Cortex of kidney (tissue), 1 donor: ENCODE results near the gene SH3GL1.

Source experiments
- DNase-seq: peaks from one replicate; lab custom pipeline; 2025; lab: John Stamatoyannopoulos, UW

The SH3GL1 gene

DNA sequence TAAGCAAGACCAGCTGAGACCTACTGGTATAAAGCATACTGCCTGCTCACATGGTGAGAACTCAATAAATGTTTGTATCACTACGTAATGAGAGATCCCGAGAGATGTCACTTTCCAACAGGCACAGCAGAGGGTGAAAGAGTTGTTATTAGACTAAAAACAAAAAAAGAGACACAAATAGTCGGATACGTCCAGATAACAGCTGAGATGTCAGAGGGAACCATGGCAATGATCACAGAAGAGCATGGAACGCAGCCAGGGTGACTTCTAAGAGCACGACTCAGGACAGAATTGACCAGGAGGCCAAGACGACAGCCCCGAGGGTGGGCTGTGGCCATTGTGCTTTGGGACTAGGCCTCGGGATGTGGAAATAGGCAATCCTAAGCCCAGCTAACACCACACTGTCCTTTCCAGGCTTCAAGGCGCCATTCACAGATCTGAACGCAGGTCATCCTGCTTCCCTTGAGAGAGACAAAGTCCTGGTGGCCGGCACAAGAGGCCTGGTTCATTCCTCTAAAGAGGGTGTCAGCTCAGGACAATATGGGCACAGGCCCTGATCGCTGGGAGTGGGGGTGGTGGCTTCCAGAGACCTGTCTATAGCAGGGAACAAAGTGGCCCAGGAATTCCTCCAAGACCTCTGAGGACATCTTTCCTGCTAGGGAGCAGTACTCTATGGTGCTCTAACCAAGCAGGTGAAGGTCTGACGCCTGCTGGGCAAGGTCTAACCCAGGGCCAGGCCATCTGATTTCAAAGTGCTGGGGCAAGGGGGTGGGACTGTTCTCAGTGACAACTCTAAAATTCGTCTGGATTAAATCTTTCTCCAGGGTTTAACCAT lies 3.2 kb downstream of the SH3GL1 start:
- DNase-seq: no peak

DNA sequence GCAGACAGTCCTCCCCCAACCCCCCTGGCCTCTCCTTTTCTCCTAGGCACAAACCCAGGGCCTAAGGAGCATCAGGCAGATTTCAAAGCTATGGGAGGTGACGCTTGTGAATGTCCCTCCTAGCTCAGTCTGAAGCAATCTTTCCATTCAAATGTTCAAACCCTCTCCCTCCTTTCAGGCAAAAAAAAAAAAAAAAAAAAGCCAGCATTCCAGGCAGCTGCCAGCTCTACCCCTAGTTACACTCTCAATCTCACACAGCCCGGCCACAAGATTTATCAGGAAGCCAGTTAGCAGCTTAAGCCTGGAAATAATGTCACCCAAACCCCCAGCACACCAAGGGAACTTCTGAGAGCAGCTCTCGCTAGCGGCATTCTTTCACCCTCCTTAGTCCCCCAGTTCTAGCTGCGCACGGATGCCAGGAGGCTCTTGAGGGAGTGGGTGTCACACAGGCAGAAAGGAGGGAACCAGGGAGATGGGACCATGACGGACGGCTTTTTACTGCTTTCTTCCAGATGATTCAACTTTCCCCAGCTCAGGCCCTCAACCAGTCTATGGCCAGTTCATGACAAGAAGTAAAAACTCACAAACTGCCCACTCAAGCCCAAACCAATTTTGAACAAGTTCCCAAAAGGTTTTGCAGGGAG lies 6.3 kb downstream of the SH3GL1 start:
- no peak for DNase-seq

DNA sequence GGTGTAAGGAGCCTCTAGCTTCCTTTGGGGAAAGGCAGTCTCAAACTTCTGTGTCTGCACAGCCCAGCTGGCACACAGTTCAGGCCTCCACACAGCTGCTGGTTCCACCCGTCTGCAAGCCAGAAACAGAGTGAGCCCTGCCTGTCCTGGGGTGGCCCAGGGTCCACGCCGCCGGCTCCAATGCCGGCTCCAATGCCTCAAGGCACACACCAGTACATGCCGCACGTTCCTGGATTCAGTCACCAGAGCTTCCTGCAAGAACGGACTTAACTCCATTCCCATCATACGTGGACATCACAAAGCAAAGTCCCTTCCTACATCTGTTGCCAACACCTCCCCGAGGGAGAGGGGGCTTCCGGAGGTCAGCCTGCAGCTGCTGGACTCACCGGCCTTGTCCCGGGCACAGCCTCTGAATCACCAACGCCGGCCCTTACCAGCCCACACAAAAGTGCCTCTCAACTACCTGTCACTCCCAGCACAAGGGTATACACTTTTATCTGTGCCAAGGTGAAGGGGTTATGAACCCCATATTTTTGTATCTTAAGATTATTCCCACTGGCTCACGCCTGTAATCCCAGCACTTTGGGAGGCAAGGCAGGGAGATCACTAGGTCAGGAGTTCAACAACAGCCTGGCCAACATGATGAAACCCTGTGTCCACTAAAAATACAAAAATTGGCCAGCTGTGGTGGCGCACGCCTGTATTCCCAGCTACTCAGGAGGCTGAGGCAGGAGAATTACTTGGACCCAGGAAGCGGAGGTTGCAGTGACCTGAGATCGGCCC lies 8.5 kb downstream of the SH3GL1 start:
- DNase-seq: no peak

DNA sequence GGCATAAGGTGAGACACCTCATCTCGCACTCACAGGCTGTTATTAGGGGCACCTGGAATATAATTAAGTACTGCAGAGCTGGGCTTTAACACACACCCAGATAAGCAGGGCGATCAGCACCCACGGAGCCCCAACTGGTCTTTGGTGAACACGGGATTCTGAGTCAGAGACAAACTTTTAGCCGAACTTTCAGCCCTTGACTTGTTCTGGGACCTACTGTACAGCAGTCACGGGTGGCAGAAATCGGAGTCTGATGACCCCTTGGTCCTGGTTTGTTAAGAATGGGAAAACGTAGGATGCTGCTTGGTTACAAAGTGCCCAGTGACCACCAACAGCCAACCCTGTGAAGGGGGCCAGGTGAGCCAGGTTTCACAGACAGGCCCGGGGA lies 9.0 kb downstream of the SH3GL1 start:
- no peak for DNase-seq

DNA sequence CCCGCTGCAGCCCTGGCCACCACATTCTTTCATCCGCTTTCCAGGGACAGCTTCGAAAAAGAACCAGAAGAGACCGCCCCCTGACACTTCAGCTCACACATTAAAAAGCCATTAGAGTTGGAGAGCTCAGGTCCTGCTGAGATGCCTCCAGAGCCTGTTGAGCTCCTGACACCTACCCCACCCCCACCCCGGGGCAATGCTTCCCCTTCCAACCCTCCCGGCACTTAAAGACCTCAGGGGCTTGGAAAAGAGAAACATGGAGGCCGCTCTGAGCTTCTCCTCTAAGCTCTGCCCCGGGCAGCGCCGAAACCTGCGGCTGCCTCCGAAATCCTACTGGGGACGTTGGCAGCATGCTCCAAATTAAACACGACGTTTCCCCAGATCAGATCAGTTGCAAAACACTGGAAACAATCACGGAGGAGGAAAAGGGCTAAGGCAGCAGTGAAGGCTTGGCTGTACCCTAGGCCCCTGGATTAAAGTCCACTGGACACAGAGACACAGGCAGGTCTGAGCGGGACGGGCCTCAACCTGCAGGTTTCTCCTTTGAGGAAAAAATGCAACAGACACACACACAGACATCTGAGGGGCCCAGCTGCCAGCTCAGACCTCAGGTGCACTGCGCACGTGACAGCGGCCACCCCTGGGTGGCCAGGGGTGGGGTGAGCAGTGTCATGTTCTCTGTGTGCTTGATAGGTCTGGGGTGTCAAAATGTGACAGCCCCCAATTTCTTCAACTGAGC lies 9.6 kb downstream of the SH3GL1 start:
- DNase-seq: no peak

DNA sequence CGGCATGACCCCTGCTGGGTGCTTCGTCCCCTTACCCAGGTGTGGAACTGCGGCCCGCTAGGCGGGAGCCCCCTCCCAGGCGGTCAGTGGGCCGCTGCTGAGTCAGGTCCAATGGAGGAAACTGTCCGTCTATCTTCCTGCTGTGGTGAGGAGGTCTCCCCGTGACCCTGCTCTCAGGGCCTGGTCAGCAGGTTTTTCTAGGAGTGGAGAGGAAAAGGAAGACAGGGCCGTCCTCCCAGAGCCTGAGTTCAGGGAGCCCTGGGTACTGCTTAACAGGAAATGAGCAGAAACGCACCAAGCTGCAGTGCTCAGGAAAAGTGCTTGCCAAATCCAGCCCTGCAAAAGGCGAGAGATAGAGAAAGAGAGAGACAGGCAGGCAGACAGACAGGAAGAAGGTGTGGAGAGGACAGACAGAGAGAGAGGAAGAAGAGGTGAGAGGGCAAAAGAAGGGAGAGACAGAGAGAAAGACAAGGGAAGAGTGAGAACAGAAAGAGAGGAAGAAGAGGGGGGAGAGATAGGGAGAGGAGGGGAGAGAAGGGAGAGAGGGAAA lies 10.3 kb downstream of the SH3GL1 start:
- DNase-seq: no peak

DNA sequence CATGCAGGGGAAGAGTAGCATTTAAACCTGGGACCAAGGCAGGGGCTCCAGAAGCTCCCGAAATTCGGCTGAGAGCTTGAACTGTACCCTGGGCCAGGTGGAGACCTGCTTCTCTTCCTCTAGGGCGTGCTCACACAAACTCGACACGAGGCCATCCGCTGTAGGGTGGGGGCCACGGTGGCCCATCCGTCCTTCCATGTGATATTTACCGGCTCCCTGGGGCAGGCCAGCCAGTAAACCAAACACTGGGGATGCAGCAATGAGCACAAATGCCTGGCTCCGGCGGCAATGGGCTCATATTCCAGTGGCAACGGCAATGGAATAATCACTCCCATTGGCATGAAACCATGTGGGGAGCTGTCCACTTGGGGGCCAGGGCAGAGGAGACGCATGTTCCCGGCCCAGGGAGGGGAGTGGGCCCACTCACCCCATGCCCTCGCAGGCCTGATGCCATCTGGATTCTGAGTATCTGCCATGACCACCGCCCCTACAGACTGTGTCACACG lies 10.8 kb downstream of the SH3GL1 start:
- DNase-seq: no peak

DNA sequence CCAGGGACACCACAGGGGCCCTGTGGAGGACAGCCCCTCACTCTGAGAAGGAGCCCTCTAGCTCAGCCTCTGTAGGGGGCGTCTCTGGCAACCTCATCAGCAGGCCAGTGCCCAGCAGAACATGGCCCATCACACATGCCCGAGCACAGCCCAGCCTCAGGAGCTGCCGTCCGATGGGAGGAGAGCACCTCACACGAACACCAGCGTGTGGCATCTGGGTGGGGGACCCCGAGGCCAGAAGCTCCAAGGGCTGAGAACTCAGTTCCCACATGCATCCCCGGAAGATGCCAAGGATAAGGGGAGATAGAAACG lies 11.3 kb downstream of the SH3GL1 start:
- DNase-seq: no peak

DNA sequence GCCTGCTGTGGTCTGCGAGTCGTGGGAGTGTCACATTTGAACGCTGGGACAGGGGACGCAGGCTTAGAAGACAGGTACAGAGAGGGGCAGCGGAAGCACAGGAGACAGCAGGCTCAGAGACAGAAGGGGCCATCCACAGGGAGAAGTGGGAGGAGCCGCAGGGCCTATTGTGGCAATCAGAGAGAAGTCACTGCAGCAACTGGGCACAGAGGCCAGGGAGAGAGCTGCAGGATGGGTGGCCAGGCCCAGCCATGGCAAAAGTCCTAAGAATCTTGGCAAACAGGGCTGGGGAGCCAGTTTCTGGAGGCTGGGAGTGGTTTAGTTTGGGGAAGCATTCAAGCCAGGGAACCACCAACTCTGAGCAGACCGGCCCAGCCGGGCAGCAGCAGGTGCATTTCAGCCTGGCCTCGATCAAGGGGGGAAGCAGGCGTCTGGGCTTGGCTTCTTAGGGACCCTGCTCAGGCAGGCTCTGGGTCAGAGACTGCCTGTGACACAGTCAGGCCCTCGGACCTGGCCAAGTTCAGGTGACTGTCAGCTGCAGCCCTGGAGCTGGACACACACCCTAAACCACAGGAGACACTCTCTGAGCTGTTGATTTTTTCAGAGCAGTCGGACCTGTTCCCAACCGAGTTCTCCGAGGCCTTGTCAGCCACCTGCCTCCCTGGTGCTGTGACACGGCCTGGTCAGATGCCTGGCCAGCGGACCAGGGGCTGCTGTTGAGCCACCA lies 11.8 kb downstream of the SH3GL1 start:
- no peak for DNase-seq

DNA sequence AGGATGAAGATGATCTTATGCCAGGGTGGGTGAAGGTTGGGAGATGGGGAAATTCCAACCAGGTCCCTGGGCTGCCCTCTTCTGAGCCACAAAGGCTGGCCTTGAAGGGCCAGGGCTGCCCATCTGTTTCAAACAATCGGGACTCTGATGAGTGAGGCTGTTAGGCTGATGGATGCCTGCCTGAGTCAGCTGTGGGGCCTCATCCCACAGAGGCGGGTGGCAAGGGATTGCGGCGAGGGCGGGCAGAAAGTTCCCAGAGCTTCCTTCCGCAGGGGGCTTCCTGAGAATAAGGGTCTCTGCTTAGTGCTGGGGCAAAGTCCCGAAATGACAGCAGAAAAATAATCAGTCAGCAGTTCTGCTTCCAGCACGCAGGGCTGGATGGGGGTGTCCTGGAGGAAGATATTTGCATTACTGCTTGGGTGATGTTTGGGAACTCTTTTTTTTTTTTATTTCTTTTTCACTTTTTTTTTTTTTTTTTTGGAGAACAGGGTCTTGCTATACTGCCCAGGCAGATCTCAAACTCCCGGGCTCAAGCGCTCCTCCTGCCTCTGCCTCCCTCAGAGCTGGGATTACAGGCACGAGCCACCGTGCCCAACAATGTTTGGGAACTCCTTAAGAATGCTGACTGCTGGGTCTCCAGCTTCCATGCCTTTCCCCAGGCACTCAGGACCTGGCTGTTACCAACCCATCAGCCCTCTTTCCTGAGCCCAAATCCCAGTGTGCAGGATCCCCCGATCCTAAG lies 14.1 kb downstream of the SH3GL1 start:
- no peak for DNase-seq

DNA sequence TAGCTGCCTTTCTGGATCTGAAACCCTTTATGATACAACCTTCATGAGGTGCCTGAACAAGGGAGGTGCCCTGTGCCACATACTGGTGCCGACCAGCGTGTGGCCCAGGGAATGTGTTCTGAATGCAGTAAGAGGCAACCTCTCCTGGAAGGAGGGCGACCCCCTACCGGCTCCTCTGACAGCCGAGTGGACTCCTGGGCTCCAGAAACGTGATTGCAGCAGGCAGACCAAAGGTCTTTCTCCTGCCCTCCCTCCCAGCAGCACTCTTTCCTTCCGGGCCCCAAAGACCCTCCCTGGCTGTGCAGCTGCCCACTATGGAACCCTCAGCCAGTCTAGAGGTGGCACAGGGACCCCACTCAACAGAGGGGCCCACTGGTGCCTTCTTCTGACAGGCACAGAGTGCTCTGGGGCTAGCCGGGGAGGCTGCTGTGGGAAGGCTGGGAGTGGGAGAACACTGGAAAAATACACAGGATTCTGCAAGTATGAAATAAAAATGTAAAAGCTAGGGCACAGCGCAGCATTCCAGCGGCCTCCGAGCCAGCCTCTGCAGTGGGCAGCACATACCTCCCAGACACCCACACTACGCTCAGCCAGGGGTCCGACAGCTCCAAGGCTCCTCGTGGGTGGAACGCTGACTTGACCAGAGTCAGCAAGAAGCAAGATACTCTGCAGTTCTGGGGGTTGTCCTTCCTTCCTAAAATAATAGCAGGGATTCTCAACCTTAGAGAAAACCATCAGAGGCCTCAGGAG lies 14.9 kb downstream of the SH3GL1 start:
- no peak for DNase-seq

DNA sequence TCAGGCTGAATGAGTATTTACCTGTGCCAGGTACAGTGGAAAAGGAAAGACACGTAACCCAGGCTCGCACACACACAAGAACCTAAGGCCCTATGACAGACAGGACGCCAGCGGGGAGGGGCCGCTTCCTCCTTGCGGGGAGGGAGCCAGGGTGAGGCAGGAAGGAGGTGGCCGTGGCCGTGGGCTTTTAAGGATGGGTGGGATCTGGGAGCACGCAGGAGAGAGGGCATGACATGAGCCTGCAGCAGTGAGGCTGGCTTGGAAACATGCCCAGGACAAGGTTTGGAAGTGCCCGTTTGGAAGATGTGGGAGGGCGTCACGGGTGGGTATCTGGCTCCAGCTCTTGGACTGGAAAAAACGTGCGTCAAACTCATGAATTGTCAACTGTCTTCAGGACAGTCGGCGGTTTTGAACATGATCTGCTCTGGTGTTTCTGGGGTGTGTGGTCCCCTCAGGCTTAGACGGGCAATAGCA lies 20.1 kb downstream of the SH3GL1 start:
- DNase-seq: no peak

DNA sequence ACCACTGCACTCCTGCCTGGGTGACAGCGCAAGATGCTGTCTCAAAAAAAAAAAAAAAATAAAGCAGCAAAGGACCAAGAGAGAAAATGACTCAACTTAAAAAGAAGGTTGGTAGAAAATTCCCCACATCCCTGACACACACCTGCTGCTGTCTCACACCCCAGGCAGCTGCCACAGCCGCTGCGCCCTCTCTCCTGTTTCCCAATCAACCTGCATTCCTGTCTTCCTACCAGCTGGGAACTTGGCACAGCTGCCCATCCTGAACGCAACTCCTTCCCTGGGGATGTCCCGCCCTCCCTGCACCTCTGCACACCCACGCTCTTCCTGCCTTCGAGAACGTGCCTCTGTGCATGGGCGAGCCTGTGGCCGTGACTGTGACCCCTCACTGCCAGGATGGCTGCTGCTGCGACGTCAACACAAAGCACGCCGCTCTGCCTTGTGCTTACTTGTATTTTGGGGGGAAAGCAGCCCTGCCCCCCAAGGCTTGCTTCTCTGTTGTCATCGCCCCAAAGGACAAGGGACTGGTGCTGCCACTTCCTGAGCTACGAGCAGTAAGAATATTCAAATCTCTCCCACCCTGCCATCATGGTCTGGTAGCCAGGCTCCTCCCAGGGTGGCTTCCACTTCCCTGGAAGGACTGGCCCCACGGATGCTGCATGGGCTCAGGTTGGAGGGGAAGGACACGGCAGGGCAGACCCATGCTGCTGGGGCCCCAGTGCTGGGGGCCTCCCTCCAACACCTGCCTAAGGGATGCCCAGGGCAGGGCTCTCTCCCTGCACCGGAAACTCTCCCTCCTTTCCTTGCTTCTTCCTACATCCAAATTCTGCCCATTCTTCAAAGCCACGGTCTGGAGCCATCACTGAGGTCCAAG lies 20.7 kb downstream of the SH3GL1 start:
- DNase-seq: no peak

DNA sequence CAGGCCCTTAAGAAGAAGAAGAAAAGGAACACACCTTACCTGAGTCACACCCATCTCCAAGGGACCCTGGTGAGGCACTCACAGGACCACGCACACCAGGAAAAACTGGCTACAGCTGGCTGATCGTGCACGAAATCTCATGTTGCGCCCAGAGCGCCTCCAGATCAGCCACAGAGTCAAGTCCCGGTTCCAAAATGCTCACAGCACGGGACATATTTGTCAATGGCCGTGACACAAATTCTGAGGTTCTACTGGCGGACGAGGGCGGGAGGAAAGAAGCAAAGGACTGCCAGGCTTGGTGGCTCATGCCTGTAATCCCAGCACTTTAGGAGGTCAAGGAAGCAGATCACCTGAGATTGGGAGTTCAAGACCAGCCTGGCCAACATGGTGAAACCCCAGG lies 21.5 kb downstream of the SH3GL1 start:
- DNase-seq: no peak

DNA sequence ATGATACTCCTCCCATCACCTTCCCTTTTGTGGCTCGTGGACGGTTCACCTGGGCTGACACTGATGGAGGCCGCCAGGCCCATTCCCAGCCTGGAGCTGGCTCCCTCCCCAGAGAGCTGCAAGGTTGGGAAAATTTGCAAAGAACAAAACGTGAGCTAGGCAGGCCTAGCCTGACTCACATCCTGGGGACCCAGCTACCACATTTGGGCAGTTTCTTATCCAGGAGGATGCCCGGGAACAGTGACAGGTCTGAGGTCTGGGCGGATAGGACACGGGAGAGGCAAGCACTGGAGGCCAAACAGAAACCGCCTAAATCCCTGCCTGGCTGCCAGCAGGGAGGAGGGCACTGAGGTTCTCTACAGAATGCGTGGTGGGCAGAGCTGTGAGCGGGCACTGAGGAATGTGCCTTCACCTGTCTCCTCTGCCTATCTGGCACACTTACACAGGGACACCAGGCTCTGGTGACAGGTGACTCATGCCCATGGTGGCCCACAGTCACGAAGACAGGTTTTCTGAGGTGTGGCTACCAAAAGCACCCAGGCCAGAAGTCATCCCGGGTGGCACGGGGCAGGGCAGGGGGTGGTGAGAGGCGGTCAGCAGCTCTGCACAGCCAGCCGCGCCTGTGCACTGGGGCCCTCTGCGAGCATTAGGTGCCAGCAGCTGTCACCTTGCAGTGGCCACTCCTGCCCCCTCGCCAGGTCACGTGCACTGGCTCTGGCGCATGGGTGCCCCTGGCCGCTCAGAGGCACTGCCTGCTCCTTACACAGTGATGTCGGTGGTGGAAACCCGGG lies 23.2 kb downstream of the SH3GL1 start:
- no peak for DNase-seq

DNA sequence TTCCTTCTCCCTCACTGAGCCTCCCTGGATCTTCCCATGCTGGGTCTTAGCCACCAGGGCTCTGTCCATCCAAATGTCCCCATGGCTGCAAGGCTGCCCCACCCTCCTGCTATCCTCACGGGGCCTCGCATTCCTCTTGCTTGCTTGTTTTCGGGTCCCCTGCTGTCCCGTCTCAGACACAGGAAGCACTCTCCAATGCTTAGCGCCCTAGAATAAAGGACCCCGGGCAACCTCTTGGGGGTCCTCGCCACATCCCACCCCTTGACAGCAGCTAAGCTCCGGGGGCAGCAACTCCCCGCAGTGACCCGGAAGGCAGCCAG lies 23.7 kb downstream of the SH3GL1 start:
- DNase-seq: no peak

DNA sequence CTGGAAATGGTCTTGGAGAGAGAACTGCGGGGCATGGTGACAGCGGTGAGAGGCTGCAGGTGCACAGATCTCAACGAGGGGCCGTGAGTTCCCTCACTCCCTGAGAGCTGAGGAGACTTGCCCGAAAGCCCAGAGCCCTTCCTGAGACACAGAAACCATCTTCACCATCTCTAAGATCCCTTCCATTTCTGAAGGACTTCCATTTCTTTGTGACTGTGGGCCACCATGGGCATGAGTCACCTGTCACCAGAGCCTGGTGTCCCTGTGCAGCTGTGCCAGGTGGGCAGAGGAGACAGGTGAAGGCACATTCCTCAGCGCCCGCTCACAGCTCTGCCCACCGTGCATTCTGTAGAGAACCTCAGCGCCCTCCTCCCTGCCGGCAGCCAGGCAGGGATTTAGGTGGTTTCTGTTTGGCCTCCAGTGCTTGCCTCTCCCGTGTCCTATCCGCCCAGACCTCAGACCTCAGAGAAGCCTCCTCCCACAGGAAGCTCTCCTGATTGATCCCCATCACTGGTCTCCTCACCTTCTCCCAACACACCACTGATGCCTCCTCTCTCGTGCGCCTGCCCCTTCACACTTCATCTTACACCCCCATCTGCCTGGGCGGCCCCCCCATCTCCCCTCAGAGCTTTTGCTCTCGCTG lies 24.2 kb downstream of the SH3GL1 start:
- no peak for DNase-seq
